Measurements from ENCODE around the gene SHC1. TPM values are rescaled to one million over a fixed set of nuclear protein-coding genes. Genes with fewer than 3 reads are reported as not detected.
A peak's percentile ranks its signal among the peaks of the same experiment; 100 is the strongest.
"Not testable (repeated sequence)": the region's sequence is repeated elsewhere in the genome, so short reads cannot be mapped to it uniquely, and the experiment has no call there.

The SHC1 gene
- total RNA-seq, 2 experiments from 2014 or later = 45.9 to 65.7 TPM

DNA sequence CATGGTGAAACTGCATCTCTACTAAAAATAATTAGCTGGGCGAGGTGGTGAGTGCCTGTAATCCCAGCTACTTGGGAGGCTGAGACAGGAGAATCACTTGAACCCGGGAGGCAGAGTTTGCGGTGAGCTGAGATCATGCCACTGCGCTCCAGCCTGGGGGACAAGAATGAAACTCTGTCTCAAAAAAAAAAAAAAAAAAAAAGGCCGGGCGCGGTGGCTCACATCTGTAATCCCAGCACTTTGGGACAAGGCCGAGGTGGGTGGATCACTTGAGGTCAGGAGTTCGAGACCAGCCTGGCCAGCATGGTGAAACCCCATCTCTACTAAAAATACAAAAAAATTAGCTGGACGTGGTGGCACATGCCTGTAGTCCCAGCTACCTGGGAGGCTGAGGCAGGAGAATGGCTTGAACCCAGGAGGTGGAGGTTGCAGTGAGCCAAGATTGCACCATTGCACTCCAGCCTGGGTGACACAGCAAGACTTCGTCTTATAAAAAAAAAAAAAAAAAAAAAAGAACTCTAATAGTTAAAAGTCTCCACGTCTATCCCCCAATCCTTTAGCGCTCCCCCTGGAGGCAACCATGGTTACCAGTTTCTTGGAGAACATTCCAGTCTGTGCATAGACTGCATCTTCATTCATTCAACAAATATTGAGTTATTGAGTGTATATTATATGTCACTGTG is 24.9 kb upstream of the SHC1 start:
- ATAC-seq; intact Hi-C loops (cut with DNase I, micrococcal nuclease); POLR2A ChIA-PET; H3K36me3 Mint-ChIP-seq (ENCODE audit: low read depth); H3K27me3 Mint-ChIP-seq; H3K27ac Mint-ChIP-seq; H3K9me3 Mint-ChIP-seq (ENCODE audit: low read depth); H3K4me3 Mint-ChIP-seq: not testable (repeated sequence)
- CTCF ChIA-PET = interaction anchor here (0.6 to 8.6 kb wide), 9 partner anchors 12 to 57 kb away, joined by 3 to 82 read pairs (median 4); partner anchors contain the start of genes ADAM15 and FLAD1
- peak; percentile 36 for DNase-seq
- peaks cover 34% of the 10 kb centered on the region for H3K4me1 Mint-ChIP-seq

DNA sequence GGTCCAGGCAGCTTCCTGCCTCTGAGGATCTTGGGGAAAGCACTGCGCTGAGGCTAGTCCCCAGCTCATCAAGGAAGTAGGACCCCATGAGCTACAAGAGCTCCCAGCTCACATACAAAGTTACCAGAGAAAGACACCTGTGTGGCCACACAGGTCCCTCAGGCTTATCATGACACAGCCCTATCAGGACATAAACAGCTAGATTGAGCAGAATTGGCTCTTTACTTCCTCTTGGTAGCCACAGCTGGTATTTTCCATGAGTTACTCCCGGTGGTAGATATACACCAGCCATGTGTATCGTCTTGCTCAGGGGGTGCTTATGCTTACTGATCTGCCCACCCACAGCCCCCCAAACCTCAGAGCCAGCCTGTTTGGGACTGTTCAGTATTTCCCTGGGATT is 24.0 kb upstream of the SHC1 start:
- POLR2A ChIA-PET = interaction anchor here (1.1 kb wide), 1 partner anchor 13 kb away, joined by 4 read pairs; no protein-coding TSS in a partner anchor
- H3K27ac Mint-ChIP-seq = no peak overlapping the region

DNA sequence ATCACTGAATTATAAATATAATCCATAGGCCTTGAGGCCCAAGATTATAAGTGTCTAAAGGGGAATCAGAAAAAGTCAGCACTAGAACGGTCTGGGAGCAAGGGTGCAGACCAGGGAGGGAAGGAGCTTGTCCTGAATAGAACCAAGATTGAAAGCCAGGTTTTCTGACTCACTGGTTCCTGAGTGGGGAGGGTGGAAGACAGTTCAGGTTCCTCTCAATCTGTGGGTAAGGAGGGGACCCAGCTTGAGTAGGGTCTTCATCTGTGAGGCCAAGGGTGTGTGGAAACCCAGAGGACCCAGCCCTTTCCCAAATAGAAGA is 23.7 kb upstream of the SHC1 start:
- DNase-seq (no peak), ATAC-seq (no peak)
- H3K27ac Mint-ChIP-seq = no peak overlapping the region
- no peaks in the 10 kb centered on the region for H3K27me3 Mint-ChIP-seq
- H3K9me3 Mint-ChIP-seq (ENCODE audit: low read depth) = no peaks in the 10 kb centered on the region
- intact Hi-C loops (cut with DNase I, micrococcal nuclease) = no loop called here
- ChIA-PET CTCF (interaction anchor here (0.7 to 8.6 kb wide), 10 partner anchors 11 to 906 kb away, joined by 3 to 82 read pairs (median 4); partner anchors contain the start of genes ADAM15 and FLAD1), POLR2A (interaction anchor here (1.1 kb wide), 1 partner anchor 14 kb away, joined by 4 read pairs; no protein-coding TSS in a partner anchor)
- peaks cover 27% of the 10 kb centered on the region for H3K4me1 Mint-ChIP-seq
- no peak overlapping the region for H3K4me3 Mint-ChIP-seq
- peaks cover 5% of the 10 kb centered on the region for H3K36me3 Mint-ChIP-seq (ENCODE audit: low read depth)

More for the DNA sequence above, 24.0 kb upstream of the SHC1 start:
- CTCF ChIA-PET = interaction anchor here (0.6 to 8.6 kb wide), 12 partner anchors 11 to 906 kb away, joined by 3 to 82 read pairs (median 4); partner anchors contain the start of genes ADAM15 and FLAD1
- Mint-ChIP-seq H3K4me1 (peaks cover 28% of the 10 kb centered on the region), H3K27me3 (no peaks in the 10 kb centered on the region), H3K9me3 (ENCODE audit: low read depth) (no peaks in the 10 kb centered on the region), H3K36me3 (ENCODE audit: low read depth) (peaks cover 4% of the 10 kb centered on the region), H3K4me3 (no peak overlapping the region)
- DNase-seq (no peak), ATAC-seq (no peak)
- intact Hi-C loops (cut with DNase I, micrococcal nuclease) = no loop called here

DNA sequence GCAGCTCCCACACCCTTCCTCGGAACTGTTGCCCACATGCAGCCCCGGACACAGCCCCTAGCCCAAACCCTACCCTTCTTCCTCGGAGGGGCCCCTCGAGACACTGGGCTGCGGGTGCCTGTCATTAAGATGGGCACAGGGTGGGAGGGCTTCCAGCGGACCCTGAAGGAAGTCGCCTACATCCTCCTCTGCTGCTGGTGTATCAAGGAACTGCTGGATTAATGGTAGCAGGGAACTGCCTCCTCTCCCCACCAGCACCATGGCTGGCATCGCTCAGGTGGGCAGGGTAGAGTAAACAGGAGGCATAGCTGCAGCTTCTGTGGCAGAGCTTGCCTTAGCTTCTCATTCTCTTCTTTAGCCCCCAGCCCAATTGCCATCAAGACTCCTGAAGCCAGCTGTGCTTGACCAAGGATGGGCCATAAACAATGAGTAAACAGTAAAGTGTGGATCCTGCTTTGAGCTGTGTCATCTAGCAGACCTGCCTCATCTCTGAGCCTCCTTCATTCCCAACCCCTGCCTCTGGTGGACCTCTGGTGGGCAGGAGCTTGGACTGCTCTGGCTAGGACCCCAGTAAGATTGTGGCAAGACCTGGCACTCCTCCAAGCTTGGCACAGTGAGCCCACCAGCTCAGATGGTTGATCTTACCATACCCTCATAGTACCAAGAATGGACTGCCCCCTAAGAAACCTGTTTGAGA is 23.2 kb upstream of the SHC1 start, which contains the start of gene LENEP:
Gene LENEP (plus strand): TSS at position 15 of the 697 bp plus-strand sequence. CDS start 22 bp downstream, at position 37.
- intact Hi-C loops (cut with DNase I, micrococcal nuclease) = no loop called here

DNA sequence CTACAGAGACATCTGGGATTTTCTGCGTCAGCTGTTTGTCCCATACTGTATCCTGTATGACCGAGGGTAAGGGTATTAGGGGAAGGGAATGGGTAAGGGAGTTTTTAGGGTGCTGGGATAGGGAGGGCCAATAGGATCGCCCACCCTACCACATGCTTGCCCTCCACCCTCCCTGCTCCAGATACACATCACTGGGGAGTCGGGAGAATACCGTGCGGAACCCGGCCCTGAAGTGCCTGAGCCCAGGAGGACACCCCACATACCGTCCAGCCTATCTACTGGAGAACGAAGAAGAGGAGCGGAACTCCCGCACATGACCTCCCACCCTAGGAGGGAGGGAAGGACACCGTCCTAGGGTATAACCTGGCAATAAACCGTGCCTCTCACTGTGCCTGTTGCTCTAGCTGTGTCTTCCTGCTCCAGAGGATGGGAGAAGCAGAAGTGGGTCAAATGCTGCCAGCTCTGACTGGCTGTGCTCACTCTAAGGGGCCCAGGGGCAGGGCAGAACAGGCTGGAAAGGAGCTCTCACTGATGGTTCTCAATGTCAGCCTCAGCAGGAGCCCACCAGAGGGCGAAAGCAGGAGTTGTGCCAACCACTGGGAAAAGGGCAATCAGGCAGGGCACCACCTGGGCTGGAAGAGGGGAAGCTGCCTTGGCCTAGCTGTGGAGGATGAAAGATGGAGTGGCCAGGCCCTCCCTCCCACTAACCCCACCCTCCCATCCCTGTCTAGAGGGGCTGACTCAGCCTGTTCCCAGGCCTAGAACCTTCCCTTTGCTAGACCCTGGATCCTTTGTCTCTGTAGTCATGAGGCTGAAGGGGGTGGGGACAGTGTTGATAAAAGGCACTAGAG is 22.4 kb upstream of the SHC1 start:
- Mint-ChIP-seq H3K4me3 (no peak overlapping the region), H3K36me3 (ENCODE audit: low read depth) (peaks cover 13% of the 10 kb centered on the region), H3K27ac (no peak overlapping the region), H3K9me3 (ENCODE audit: low read depth) (no peaks in the 10 kb centered on the region), H3K4me1 (peaks cover 23% of the 10 kb centered on the region), H3K27me3 (no peaks in the 10 kb centered on the region)
- ATAC-seq = peak; percentile 14
- POLR2A ChIA-PET = interaction anchor here (0.7 to 1.3 kb wide), 2 partner anchors 19 to 37 kb away, joined by 3 to 4 read pairs; partner anchors contain the start of gene PBXIP1
- intact Hi-C loops (cut with DNase I, micrococcal nuclease) = no loop called here
- peak; percentile 24 for DNase-seq
- CTCF ChIA-PET = interaction anchor here (1.3 to 8.6 kb wide), 3 partner anchors 9 to 92 kb away, joined by 3 to 82 read pairs (median 6); partner anchors contain the start of gene FLAD1

More for the DNA sequence above, 23.2 kb upstream of the SHC1 start, which contains the start of gene LENEP:
- H3K27ac Mint-ChIP-seq = no peak within 1 kb of the TSS
- ChIA-PET CTCF (interaction anchor here (0.7 to 8.6 kb wide), 8 partner anchors 10 to 907 kb away, joined by 3 to 82 read pairs (median 4); partner anchors contain the start of gene FLAD1), POLR2A (interaction anchor here (1.1 to 1.3 kb wide), 2 partner anchors 14 to 20 kb away, joined by 3 to 4 read pairs; no protein-coding TSS in a partner anchor)
- DNase-seq = no peak
- peaks cover 9% of the 10 kb centered on the region for H3K36me3 Mint-ChIP-seq (ENCODE audit: low read depth)
- no peaks in the 10 kb centered on the region for H3K27me3 Mint-ChIP-seq
- H3K4me3 Mint-ChIP-seq = no peak within 1 kb of the TSS
- H3K4me1 Mint-ChIP-seq = peaks cover 26% of the 10 kb centered on the region
- ATAC-seq = no peak
- H3K9me3 Mint-ChIP-seq (ENCODE audit: low read depth) = no peaks in the 10 kb centered on the region

DNA sequence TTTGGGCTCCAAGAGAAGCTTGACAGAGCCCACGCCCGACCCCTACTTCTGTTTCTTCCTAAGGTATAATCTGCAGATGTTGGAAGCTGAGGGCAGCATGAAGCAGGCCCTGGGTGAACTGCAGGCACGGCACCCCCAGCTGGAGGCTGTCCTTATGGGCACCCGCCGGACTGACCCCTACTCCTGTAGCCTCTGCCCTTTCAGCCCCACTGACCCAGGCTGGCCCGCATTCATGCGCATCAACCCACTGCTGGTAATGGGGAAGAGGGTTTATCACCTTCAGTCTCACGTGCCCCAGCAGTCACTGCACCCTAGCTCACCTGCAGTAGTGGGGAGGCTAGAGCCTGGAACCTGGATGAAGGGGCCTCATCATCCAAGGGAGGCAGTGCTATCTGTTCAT is 19.7 kb upstream of the SHC1 start:
- H3K9me3 Mint-ChIP-seq (ENCODE audit: low read depth) = no peaks in the 10 kb centered on the region
- intact Hi-C loops (cut with DNase I, micrococcal nuclease) = no loop called here
- CTCF ChIA-PET = no interaction called here
- no peak overlapping the region for H3K27ac Mint-ChIP-seq
- H3K36me3 Mint-ChIP-seq (ENCODE audit: low read depth) = peaks cover 20% of the 10 kb centered on the region
- POLR2A ChIA-PET = interaction anchor here (0.6 kb wide), 1 partner anchor 234 kb away, joined by 3 read pairs; no protein-coding TSS in a partner anchor
- peaks cover 9% of the 10 kb centered on the region for H3K4me1 Mint-ChIP-seq
- ATAC-seq (no peak), DNase-seq (no peak)
- H3K4me3 Mint-ChIP-seq = no peak overlapping the region
- H3K27me3 Mint-ChIP-seq = no peaks in the 10 kb centered on the region

DNA sequence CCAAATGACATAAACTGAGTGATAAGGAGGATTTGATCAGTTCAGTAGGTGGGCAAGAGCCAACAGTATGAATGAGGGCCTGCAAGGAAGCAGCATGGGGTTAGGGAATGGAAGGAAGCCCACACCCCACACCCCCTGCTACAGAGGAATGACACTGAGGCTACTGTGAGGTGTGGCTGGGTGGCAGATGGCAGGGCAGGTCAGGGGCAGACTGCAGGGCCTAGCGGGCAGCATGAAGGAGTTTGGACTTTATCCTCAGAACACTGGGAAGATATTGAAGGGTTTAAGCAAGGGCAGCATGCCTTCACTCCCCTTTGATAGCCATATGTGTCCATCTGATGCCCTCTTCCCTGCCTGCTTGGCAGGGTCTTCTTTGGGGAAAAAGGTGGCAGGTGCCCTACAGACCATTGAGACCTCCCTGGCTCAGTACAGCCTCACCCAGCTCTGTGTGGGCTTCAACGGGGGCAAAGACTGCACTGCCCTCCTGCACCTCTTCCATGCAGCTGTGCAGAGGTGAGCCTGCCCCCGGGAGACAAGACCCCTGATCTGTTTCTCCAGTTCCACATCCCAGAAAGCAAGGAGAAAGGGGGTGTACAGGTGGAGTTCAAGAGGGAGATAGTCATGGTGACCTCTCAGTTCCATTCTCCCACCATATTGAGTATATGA is 18.8 kb upstream of the SHC1 start:
- H3K9me3 Mint-ChIP-seq (ENCODE audit: low read depth) = no peaks in the 10 kb centered on the region
- no peak overlapping the region for H3K27ac Mint-ChIP-seq
- H3K36me3 Mint-ChIP-seq (ENCODE audit: low read depth) = peaks cover 23% of the 10 kb centered on the region
- H3K4me1 Mint-ChIP-seq = peaks cover 15% of the 10 kb centered on the region
- intact Hi-C loops (cut with DNase I, micrococcal nuclease) = no loop called here
- no peak for ATAC-seq
- no peaks in the 10 kb centered on the region for H3K27me3 Mint-ChIP-seq
- no peak overlapping the region for H3K4me3 Mint-ChIP-seq
- no peak for DNase-seq
- POLR2A ChIA-PET = no interaction called here
- CTCF ChIA-PET = interaction anchor here (1.0 to 2.2 kb wide), 2 partner anchors 9 to 27 kb away, joined by 3 to 9 read pairs; no protein-coding TSS in a partner anchor

DNA sequence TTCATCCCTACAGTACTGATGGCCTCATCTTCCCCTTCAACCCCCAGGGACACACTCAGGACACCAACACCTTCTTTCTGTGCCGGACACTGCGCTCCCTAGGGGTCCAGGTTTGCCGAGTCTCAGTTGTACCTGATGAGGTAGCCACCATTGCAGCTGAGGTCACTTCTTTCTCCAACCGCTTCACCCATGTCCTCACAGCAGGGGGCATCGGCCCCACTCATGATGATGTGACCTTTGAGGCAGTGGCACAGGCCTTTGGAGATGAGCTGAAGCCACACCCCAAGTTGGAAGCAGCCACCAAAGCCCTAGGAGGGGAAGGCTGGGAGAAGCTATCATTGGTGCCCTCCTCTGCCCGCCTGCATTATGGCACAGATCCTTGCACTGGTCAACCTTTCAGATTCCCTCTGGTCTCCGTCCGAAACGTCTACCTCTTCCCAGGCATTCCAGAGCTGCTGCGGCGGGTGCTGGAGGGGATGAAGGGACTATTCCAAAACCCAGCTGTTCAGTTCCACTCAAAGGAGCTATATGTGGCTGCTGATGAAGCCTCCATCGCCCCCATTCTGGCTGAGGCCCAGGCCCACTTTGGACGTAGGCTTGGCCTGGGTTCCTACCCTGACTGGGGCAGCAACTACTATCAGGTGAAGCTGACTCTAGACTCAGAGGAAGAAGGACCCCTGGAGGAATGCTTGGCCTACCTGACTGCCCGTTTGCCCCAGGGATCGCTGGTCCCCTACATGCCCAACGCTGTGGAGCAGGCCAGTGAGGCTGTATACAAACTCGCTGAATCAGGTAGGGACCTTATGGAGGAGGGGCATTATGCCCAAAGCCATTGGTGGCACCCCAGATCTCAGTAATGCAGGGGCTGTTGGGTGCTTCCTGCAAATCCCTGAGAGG is 17.8 kb upstream of the SHC1 start:
- CTCF ChIA-PET = interaction anchor here (1.0 to 2.2 kb wide), 5 partner anchors 10 to 52 kb away, joined by 3 to 9 read pairs (median 3); partner anchors contain the start of gene PYGO2
- H3K27ac Mint-ChIP-seq = no peak overlapping the region
- H3K9me3 Mint-ChIP-seq (ENCODE audit: low read depth) = no peaks in the 10 kb centered on the region
- DNase-seq = peak; percentile 32
- peaks cover 23% of the 10 kb centered on the region for H3K36me3 Mint-ChIP-seq (ENCODE audit: low read depth)
- peaks cover 19% of the 10 kb centered on the region for H3K4me1 Mint-ChIP-seq
- H3K4me3 Mint-ChIP-seq = no peak overlapping the region
- intact Hi-C loops (cut with DNase I, micrococcal nuclease) = no loop called here
- no peaks in the 10 kb centered on the region for H3K27me3 Mint-ChIP-seq
- no peak for ATAC-seq
- POLR2A ChIA-PET = interaction anchor here (0.7 kb wide), 1 partner anchor 9 kb away, joined by 3 read pairs; no protein-coding TSS in a partner anchor

DNA sequence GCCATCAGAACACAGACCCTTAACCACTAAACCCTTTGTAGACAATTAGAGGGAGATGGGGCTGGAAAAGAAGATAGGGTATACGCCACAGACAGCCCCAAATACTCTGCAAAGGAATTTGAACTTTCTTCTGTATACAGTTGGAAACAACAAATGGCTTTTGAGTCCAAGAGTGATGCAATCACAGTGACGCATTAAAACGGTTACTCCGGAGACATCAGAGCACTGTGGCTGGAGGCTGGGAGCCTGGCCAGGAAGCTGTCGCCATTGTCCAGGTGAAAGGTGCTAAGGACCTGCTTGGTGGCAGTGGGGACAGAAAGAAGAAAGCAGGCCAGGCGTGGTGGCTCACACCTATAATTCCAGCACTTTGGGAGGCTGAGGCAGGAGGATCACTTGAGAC is 16.8 kb upstream of the SHC1 start:
- Mint-ChIP-seq H3K4me3 (no peak overlapping the region), H3K4me1 (peaks cover 21% of the 10 kb centered on the region), H3K27me3 (no peaks in the 10 kb centered on the region), H3K9me3 (ENCODE audit: low read depth) (no peaks in the 10 kb centered on the region), H3K36me3 (ENCODE audit: low read depth) (peaks cover 24% of the 10 kb centered on the region), H3K27ac (no peak overlapping the region)
- intact Hi-C loops (cut with DNase I, micrococcal nuclease) = no loop called here
- ATAC-seq (no peak), DNase-seq (no peak)
- ChIA-PET POLR2A (no interaction called here), CTCF (interaction anchor here (1.2 to 2.2 kb wide), 2 partner anchors 11 to 26 kb away, joined by 3 to 9 read pairs; partner anchors contain the start of gene PYGO2)
